GM23338 (cell line): ENCODE data around the gene IL1RAPL2. TPM values are rescaled to one million over a fixed set of nuclear protein-coding genes. Genes with fewer than 3 reads are reported as not detected.
A peak's percentile ranks its signal among the peaks of the same experiment; 100 is the strongest.

Experiments
- ATAC-seq: fragments of 200-7000 bp; cut with Tn5 transposase; 3 replicates; pipeline ENCODE4 v1.9.1; 2020
- DNase-seq: peaks from one replicate; pipeline ENCODE4 v3.0.0-alpha.2; 2015; ENCODE audit warnings: low spot score
- H2AFZ ChIP-seq: fragments of 200-600 bp; sonication (generic); 2 replicates; pipeline ENCODE4 v1.8.0; 2016; ENCODE audit warnings: antibody characterized with exemption, mild to moderate bottlenecking, moderate library complexity
- H3F3A ChIP-seq: fragments of 200-600 bp; sonication (generic); replicated peaks from 2 replicates; pipeline ENCODE4 v1.8.0; 2017; ENCODE audit warnings: antibody characterized with exemption, mixed run types, low read depth
- H3K27ac ChIP-seq: fragments of 200-600 bp; sonication (generic); 2 replicates; pipeline ENCODE4 v1.6.1; 2016; ENCODE audit warnings: low read depth
- H3K27me3 ChIP-seq: fragments of 200-600 bp; sonication (generic); 2 replicates; pipeline ENCODE4 v1.8.0; 2016; ENCODE audit warnings: mild to moderate bottlenecking, mixed run types, moderate library complexity; ENCODE audit not compliant: insufficient read depth
- H3K36me3 ChIP-seq: fragments of 200-600 bp; sonication (generic); 2 replicates; pipeline ENCODE4 v1.8.0; 2016; ENCODE audit warnings: mild to moderate bottlenecking; ENCODE audit not compliant: insufficient read depth
- H3K4me1 ChIP-seq: fragments of 200-600 bp; sonication (generic); 2 replicates; pipeline ENCODE4 v1.8.0; 2016; ENCODE audit warnings: mild to moderate bottlenecking, moderate library complexity; ENCODE audit not compliant: insufficient read depth
- H3K4me2 ChIP-seq: fragments of 200-600 bp; sonication (generic); 2 replicates; pipeline ENCODE4 v1.7.1; 2017; ENCODE audit warnings: mixed run types
- H3K4me3 ChIP-seq: fragments of 200-600 bp; sonication (generic); 2 replicates; pipeline ENCODE4 v1.6.1; 2016; ENCODE audit warnings: mixed run types
- H3K79me2 ChIP-seq: fragments of 200-600 bp; sonication (generic); replicated peaks from 2 replicates; pipeline ENCODE4 v1.8.0; 2017; ENCODE audit warnings: mild to moderate bottlenecking; ENCODE audit not compliant: insufficient read depth
- H3K9me2 ChIP-seq: fragments of 200-600 bp; sonication (generic); 2 replicates; pipeline ENCODE4 v1.8.0; 2017; ENCODE audit not compliant: insufficient read depth
- H4K20me1 ChIP-seq: fragments of 200-600 bp; sonication (generic); replicated peaks from 2 replicates; pipeline ENCODE4 v1.8.0; 2017; ENCODE audit warnings: mild to moderate bottlenecking; ENCODE audit not compliant: insufficient read depth
- H3K27ac Mint-ChIP-seq: 2 replicates; pipeline ENCODE4 v1.8.0; 2020; ENCODE audit warnings: inconsistent platforms, mild to moderate bottlenecking, moderate library complexity, mixed read lengths
- H3K27me3 Mint-ChIP-seq: 3 replicates; pipeline ENCODE4 v1.8.0; 2022; ENCODE audit warnings: low read depth, mild to moderate bottlenecking, moderate library complexity, mixed read lengths, inconsistent platforms; ENCODE audit not compliant: insufficient read depth, poor library complexity
- H3K36me3 Mint-ChIP-seq: 3 replicates; pipeline ENCODE4 v1.8.0; 2021; ENCODE audit warnings: low read depth, mild to moderate bottlenecking, inconsistent platforms, moderate library complexity, mixed read lengths
- H3K4me1 Mint-ChIP-seq: 3 replicates; pipeline ENCODE4 v1.8.0; 2020; ENCODE audit warnings: mild to moderate bottlenecking, inconsistent platforms, mixed read lengths
- H3K4me3 Mint-ChIP-seq: 3 replicates; pipeline ENCODE4 v1.8.0; 2021; ENCODE audit warnings: moderate library complexity, mild to moderate bottlenecking, inconsistent platforms, mixed read lengths
- H3K9me3 Mint-ChIP-seq: 3 replicates; pipeline ENCODE4 v1.8.0; 2020; ENCODE audit warnings: moderate library complexity, mild to moderate bottlenecking, inconsistent platforms, mixed read lengths
- CREB1 ChIP-seq: fragments of 250-450 bp; sonication (Bioruptor Pico); IDR thresholded peaks from 2 replicates; pipeline ENCODE4 v1.5.0; 2020; ENCODE audit warnings: low read depth, mild to moderate bottlenecking, moderate library complexity
- EZH2 ChIP-seq: fragments of 200-600 bp; sonication (generic); IDR thresholded peaks from one replicate; pipeline ENCODE4 v1.8.0; 2017; ENCODE audit warnings: antibody characterized with exemption, mild to moderate bottlenecking, low read depth; ENCODE audit not compliant: unreplicated experiment
- EZH2phosphoT487 ChIP-seq: fragments of 200-600 bp; sonication (generic); IDR thresholded peaks from one replicate; pipeline ENCODE4 v1.8.1; 2018; ENCODE audit warnings: antibody characterized with exemption; ENCODE audit not compliant: unreplicated experiment
- NANOG ChIP-seq: IDR thresholded peaks from 2 replicates; pipeline ENCODE4 v1.6.1; 2016; ENCODE audit warnings: antibody characterized with exemption, borderline replicate concordance
- REST ChIP-seq: IDR thresholded peaks from one replicate; pipeline ENCODE4 v1.6.1; 2018; ENCODE audit warnings: antibody characterized with exemption; ENCODE audit not compliant: unreplicated experiment
- STAT1 ChIP-seq: IDR thresholded peaks from one replicate; pipeline ENCODE4 v1.6.1; 2016; ENCODE audit warnings: antibody characterized with exemption; ENCODE audit not compliant: unreplicated experiment
- ZNF331 ChIP-seq: fragments of 250-450 bp; sonication (Bioruptor Pico); IDR thresholded peaks from 2 replicates; pipeline ENCODE4 v1.5.0; 2020; ENCODE audit warnings: low read depth, mild to moderate bottlenecking, moderate library complexity
- polyA plus RNA-seq: library from polyadenylated mRNA; unstranded; fragments of >200 nt; fragmentation: Nextera tagmentation; extraction: Ambion mirVana; gene quantifications from 2 replicates; pipeline ENCODE4 v1.2.1, GENCODE V29; 2016
- total RNA-seq: library from RNA; depleted of rRNA; stranded (reverse); fragments of >200 nt; shearing (Covaris generic); gene quantifications from 2 replicates; pipeline ENCODE4 v1.2.3, GENCODE V29; 2014
- TF ChIP-seq, protein P1 (sequence below): IDR thresholded peaks from 2 replicates; pipeline ENCODE4 v1.6.1; 2016; ENCODE audit warnings: antibody characterized with exemption
- TF ChIP-seq, protein P2 (sequence below): fragments of 250-450 bp; sonication (Bioruptor Pico); IDR thresholded peaks from 2 replicates; pipeline ENCODE4 v1.5.0; 2020; ENCODE audit warnings: mild to moderate bottlenecking, moderate library complexity
- TF ChIP-seq, protein P3 (sequence below), 2 experiments: fragments of 200-600 bp in 1 of 2; sonication (generic) in 1 of 2; conservative IDR thresholded peaks; 2 replicates each; pipeline versions ENCODE4 v1.5.1 to v1.6.1; 2016 to 2017; ENCODE audit warnings: antibody characterized with exemption in 2 of 2, low read depth in 2 of 2, mild to moderate bottlenecking in 2 of 2, moderate library complexity in 1 of 2

Gene IL1RAPL2
- total and polyA plus RNA-seq, 2 experiments from 2014 or later: 0.80 to 0.94 TPM

DNA sequence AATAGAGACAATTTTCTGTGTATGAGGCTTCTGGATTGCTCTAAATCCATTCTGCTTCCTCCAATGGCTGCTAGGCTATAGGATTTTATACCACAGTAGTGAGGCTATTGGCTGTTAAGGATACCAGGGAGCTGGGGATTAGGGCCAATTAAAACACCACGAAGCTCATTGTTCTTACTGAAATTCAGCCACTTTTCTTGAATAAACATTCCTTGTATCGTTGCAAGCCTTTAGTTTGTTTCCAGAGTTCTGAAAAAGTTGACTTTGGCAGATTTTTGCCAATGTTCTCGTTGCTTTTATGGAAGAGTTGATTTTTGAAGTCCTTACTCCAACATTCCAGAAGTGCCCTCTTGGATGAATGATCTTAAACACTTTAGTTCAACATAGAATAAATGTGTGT, 892.8 kb downstream of the IL1RAPL2 start:
- H2AFZ ChIP-seq: peak overlapping the region; percentile 24; the same call in 1 of the 2 replicates
- ATAC-seq (no peak), DNase-seq (no peak)
- H3K4me2 ChIP-seq: no peak overlapping the region
- no peaks in the 10 kb centered on the region for H3K36me3 ChIP-seq
- no peaks in the 10 kb centered on the region for H4K20me1 ChIP-seq
- H3K27ac ChIP-seq: no peak overlapping the region
- no peak overlapping the region for H3K4me3 ChIP-seq
- H3K9me3 Mint-ChIP-seq: no peaks in the 10 kb centered on the region
- no peaks in the 10 kb centered on the region for H3K4me1 ChIP-seq
- H3K79me2 ChIP-seq: no peaks in the 10 kb centered on the region
- H3K27me3 Mint-ChIP-seq: no peaks in the 10 kb centered on the region
- TF ChIP-seq CREB1 (CRISPR knock-in tag) (no peak), ZNF331 (CRISPR knock-in tag) (no peak), EZH2phosphoT487 (no peak), NANOG (no peak), STAT1 (no peak), REST (no peak), EZH2 (no peak)
- TF ChIP-seq, protein P1, sequence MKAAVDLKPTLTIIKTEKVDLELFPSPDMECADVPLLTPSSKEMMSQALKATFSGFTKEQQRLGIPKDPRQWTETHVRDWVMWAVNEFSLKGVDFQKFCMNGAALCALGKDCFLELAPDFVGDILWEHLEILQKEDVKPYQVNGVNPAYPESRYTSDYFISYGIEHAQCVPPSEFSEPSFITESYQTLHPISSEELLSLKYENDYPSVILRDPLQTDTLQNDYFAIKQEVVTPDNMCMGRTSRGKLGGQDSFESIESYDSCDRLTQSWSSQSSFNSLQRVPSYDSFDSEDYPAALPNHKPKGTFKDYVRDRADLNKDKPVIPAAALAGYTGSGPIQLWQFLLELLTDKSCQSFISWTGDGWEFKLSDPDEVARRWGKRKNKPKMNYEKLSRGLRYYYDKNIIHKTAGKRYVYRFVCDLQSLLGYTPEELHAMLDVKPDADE: no peak
- TF ChIP-seq, protein P2, sequence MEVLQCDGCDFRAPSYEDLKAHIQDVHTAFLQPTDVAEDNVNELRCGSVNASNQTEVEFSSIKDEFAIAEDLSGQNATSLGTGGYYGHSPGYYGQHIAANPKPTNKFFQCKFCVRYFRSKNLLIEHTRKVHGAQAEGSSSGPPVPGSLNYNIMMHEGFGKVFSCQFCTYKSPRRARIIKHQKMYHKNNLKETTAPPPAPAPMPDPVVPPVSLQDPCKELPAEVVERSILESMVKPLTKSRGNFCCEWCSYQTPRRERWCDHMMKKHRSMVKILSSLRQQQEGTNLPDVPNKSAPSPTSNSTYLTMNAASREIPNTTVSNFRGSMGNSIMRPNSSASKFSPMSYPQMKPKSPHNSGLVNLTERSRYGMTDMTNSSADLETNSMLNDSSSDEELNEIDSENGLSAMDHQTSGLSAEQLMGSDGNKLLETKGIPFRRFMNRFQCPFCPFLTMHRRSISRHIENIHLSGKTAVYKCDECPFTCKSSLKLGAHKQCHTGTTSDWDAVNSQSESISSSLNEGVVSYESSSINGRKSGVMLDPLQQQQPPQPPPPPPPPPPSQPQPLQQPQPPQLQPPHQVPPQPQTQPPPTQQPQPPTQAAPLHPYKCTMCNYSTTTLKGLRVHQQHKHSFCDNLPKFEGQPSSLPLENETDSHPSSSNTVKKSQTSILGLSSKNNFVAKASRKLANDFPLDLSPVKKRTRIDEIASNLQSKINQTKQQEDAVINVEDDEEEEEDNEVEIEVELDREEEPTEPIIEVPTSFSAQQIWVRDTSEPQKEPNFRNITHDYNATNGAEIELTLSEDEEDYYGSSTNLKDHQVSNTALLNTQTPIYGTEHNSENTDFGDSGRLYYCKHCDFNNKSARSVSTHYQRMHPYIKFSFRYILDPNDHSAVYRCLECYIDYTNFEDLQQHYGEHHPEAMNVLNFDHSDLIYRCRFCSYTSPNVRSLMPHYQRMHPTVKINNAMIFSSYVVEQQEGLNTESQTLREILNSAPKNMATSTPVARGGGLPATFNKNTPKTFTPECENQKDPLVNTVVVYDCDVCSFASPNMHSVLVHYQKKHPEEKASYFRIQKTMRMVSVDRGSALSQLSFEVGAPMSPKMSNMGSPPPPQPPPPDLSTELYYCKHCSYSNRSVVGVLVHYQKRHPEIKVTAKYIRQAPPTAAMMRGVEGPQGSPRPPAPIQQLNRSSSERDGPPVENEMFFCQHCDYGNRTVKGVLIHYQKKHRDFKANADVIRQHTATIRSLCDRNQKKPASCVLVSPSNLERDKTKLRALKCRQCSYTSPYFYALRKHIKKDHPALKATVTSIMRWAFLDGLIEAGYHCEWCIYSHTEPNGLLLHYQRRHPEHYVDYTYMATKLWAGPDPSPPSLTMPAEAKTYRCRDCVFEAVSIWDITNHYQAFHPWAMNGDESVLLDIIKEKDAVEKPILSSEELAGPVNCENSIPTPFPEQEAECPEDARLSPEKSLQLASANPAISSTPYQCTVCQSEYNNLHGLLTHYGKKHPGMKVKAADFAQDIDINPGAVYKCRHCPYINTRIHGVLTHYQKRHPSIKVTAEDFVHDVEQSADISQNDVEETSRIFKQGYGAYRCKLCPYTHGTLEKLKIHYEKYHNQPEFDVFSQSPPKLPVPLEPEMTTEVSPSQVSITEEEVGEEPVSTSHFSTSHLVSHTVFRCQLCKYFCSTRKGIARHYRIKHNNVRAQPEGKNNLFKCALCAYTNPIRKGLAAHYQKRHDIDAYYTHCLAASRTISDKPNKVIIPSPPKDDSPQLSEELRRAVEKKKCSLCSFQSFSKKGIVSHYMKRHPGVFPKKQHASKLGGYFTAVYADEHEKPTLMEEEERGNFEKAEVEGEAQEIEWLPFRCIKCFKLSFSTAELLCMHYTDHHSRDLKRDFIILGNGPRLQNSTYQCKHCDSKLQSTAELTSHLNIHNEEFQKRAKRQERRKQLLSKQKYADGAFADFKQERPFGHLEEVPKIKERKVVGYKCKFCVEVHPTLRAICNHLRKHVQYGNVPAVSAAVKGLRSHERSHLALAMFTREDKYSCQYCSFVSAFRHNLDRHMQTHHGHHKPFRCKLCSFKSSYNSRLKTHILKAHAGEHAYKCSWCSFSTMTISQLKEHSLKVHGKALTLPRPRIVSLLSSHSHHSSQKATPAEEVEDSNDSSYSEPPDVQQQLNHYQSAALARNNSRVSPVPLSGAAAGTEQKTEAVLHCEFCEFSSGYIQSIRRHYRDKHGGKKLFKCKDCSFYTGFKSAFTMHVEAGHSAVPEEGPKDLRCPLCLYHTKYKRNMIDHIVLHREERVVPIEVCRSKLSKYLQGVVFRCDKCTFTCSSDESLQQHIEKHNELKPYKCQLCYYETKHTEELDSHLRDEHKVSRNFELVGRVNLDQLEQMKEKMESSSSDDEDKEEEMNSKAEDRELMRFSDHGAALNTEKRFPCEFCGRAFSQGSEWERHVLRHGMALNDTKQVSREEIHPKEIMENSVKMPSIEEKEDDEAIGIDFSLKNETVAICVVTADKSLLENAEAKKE (CRISPR knock-in tag): no peak
- TF ChIP-seq, protein P3, sequence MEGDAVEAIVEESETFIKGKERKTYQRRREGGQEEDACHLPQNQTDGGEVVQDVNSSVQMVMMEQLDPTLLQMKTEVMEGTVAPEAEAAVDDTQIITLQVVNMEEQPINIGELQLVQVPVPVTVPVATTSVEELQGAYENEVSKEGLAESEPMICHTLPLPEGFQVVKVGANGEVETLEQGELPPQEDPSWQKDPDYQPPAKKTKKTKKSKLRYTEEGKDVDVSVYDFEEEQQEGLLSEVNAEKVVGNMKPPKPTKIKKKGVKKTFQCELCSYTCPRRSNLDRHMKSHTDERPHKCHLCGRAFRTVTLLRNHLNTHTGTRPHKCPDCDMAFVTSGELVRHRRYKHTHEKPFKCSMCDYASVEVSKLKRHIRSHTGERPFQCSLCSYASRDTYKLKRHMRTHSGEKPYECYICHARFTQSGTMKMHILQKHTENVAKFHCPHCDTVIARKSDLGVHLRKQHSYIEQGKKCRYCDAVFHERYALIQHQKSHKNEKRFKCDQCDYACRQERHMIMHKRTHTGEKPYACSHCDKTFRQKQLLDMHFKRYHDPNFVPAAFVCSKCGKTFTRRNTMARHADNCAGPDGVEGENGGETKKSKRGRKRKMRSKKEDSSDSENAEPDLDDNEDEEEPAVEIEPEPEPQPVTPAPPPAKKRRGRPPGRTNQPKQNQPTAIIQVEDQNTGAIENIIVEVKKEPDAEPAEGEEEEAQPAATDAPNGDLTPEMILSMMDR (conservative IDR thresholded peaks at IDR 0.05; ENCODE audit: low read depth in 2 of 2): no peak
- H3K4me3 Mint-ChIP-seq: no peak overlapping the region
- no peaks in the 10 kb centered on the region for H3F3A ChIP-seq
- H3K27ac Mint-ChIP-seq: no peak overlapping the region
- H3K27me3 ChIP-seq: no peaks in the 10 kb centered on the region
- no peaks in the 10 kb centered on the region for H3K9me2 ChIP-seq
- no peaks in the 10 kb centered on the region for H3K4me1 Mint-ChIP-seq
- H3K36me3 Mint-ChIP-seq: no peaks in the 10 kb centered on the region; the same call in 2 of the 3 replicates
